ENCODE data around the gene THRSP.
"Not testable (repeated sequence)": the region's sequence is repeated elsewhere in the genome, so short reads cannot be mapped to it uniquely, and the experiment has no call there.

The THRSP gene, protein sequence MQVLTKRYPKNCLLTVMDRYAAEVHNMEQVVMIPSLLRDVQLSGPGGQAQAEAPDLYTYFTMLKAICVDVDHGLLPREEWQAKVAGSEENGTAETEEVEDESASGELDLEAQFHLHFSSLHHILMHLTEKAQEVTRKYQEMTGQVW

DNA sequence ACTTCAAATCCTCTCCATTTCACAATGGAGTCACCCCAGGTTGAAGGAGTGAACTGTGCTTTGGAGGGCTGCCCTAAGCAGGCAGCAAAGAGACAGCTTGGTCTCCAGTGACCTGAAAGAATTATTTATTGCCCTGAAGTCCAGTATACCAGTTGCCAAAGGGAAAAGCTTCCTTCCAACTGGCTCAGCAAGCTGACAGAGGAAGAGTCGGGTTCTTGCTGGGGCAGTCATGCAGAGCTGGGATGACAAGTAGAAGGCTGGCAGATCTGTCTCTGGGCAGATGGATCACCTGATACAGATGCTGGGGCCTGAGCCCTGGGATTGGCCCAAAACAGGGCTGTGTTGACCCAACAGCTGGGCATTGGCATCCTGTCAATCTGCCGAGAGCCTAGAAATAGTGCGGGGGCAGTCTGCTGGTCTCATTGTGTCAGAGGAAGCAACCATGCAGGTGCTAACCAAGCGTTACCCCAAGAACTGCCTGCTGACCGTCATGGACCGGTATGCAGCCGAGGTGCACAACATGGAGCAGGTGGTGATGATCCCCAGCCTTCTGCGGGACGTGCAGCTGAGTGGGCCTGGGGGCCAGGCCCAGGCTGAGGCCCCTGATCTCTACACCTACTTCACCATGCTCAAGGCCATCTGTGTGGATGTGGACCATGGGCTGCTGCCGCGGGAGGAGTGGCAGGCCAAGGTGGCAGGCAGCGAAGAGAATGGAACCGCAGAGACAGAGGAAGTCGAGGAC lies at the start of gene THRSP:
Gene THRSP, plus strand, starts transcription at position 422 of the 742 bp plus-strand sequence. Its CDS starts 21 bp downstream, at position 443.
- no peak for DNase-seq

DNA sequence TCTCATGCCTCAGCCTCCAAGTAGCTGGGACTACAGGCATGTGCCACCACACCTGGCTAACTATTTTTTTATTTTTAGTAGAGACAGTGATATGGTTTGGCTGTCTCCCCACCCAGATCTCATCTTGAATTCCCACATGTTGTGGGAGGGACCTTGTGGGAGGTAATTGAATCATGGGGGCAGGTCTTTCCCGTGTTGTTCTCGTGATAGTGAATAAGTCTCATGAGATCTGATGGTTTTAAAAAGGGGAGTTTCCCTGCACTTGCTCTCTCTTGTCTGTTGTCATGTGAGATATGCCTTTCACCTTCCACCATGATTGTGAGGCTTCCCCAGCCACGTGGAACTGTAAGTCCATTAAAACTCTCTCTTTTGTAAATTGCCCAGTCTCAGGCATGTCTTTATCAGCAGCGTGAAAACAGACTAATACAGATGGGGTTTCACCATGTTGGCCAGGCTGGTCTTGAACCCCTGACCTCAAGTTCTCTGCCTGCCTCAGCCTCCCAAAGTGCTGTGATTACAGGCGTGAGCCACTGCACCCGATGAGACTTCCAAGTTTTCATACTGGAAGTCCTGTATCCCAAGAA lies 48.6 kb upstream of the THRSP start:
- not testable (repeated sequence) for DNase-seq

DNA sequence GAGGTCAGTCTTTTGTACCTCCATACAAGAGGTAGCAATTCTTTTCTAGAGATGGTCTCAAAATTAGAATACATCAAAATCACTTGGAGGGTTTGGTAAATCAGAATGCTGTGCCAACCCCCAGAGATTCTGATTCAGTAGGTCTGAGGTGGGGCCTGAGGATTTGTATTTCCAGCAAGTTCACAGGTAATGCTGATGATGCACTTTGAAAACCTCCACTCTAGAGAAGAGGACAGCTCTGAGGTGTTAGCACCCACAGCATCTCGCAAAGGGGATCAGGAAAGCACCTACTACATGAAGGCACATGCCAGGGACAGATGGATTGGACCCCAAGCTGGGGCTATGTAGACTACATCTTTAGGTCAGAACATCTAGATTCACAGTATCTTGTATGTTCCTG lies 47.8 kb upstream of the THRSP start:
- no peak for DNase-seq

DNA sequence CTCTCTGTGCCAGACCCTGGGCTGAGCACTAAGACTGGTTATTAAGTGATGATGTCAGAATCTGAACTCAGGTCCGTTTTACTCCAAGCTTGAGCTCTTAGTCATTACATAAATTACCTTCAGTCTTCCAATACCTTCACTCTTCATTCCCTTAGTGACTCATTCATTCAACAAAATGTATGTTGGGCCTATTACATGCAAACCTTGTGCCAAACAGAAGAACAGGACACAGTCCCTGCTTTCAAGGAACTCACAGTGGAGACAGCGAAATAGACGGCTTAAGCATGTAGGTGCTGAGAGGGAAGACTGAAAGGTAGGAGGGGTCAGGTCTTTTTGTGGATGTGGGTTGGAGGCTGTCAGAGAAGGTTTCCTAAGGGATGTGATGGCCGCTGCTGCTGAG lies 43.9 kb upstream of the THRSP start:
- DNase-seq, result no peak

DNA sequence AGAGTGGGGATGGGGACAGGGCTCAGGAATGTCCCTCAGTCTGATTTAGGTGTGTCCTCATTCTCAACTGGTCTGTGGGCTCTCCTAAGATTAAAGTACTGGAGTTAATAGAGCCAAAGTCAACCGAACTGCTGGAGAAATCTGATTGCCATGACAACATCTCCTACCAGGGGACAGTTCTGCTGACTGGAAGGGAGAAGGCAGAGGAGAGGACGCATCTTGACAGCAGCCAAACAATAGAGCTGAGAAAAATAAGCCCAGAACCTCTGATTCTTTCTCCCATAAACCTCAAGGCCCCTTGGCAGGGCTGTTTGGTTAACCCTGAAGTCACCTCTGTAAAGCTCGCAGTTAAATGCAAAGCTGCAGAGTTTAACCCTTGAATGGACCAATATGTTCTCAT lies 43.4 kb upstream of the THRSP start:
- no peak for DNase-seq

DNA sequence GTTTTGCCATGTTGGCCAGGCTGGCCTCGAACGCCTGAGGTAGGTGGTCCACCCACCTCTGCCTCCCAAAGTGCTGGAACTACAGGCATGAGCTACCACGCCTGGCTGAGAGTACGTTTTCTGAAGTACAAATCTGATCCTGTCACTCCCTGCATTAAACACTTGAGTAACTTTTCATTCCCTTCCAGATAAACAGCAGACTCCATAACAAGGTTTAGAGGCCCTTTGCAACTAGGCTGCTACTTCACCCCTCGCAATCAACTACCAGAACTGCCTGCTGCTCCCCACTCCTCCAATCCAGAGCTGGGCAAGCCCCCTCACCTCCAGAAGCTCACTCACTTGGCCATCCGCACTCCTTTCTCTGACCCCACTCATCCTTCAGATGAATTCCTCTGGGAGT lies 42.0 kb upstream of the THRSP start:
- no peak for DNase-seq

DNA sequence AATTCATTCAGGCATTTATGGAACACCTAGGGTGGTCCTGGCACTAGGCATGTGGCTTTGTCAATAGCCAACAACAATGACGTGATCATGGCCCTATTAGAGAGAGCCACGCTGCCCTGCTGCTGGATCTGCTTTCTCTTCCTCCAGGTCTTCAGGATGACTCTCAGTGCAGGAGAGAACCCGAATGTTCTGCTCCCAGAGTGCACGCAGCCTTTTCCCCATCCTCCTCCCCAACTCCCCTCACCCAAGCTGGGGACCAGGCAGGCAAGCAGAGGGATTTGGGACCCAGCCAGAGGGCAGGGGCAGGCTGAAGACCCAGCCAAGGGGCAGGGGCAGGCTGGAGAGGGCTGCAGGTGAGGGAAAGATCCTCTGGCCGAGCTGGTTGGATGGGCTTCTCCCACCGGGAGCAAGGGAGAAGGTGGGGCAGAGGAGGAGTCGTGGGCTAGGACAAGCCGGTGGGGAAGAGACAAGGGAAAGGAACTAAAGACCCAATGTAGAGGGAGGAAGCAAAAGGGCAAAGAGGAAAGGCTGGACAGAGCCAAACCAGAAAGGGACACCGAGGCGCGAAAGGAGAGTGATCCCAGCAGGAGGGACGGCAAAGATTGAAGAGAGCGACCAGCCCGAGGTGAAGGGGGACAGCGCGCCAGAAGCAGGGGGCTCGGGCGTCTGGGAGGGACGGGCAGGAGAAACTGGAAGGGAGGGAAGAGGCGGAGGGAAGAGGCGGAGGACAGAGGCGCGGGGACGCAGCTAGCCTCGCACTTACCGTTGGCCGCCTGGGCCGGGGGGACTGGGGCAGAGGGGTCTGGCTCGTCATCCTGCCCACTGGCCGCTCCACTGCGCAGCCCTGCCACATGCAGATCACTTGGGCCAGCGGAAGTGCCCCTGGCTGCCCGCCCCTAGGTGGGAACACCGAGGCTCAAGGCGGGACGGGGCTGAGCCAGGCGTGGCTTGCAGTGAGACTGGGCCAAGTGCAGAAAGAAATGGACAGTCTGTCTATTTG lies 41.0 kb upstream of the THRSP start, which contains the start of gene KCTD14:
Gene KCTD14, minus strand, starts transcription at position 880 of the 1,000 bp plus-strand sequence. Its CDS starts 27 bp downstream, at position 853.
- no peak for DNase-seq

DNA sequence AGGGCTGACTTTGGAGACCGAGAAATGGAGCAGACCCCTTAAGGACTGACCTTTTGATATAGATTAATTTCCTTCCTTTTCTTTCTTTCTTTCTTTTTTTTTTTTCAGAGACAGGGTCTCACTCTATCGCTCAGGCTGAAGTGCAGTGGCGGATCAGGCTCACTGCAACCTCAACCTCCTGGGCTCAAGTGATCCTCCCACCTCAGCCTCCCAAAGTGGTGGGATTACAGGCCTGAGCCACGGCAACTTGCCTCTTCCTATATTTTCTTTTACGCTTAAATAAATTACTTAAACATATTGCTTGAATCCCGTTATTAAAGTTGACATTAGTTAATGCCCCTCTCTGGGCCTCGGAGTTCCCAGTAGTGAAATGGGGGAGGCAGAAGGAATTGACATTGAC lies 40.2 kb upstream of the THRSP start:
- no peak for DNase-seq

DNA sequence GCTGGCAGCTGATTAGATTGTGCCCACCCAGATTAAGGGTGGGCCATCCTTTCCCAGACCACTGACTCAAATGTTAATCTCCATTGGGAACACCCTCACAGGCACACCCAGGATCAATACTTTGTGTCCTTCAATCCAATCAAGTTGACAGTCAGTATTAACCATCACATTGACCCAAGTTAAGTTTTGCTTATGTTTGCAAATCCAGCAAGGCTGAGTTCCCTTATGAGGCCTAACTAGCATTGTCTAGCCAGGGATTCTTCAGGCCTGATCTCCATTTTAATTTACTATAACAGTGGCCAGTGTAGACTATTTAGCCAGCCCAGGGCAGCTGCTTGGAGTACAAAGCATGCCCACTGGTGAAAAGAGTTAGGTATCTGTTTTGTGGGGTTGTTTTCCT lies 38.3 kb upstream of the THRSP start:
- no peak for DNase-seq

DNA sequence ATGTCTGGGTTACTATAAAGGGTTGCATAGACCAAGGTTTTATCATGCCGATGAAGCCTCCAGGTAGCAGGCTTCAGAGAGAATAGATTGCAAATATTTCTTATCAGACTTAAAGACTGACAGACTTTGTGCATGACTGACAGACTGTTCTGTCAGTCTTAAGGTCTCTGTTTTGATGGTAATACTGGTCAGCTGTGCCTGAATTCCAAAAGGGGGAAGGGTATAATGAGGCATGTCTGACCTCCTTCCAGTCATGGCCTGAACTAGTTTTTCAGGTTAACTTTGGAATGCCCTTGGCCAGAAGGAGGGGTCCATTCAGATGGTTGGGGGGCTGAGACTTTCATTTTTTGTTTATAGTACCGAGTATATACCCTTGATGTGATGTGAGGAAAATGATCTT lies 35.9 kb upstream of the THRSP start:
- DNase-seq, result no peak

DNA sequence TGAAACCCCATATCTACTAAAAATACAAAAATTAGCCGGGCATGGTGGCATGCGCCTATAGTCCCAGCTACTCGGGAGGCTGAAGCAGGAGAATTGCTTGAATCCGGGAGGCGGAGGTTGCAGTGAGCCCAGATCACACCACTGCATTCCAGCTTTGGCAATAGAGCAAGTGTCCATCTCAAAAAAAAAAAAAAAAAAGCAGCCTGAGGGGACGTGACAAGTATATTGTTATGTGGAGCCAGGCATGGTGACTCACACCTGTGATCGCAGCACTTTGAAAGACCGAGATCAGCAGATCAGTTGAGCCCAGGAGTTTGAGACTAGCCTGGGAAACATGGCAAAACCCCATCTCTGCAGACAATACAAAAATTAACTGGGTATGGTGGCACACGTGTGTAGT lies 35.2 kb upstream of the THRSP start:
- not testable (repeated sequence) for DNase-seq

DNA sequence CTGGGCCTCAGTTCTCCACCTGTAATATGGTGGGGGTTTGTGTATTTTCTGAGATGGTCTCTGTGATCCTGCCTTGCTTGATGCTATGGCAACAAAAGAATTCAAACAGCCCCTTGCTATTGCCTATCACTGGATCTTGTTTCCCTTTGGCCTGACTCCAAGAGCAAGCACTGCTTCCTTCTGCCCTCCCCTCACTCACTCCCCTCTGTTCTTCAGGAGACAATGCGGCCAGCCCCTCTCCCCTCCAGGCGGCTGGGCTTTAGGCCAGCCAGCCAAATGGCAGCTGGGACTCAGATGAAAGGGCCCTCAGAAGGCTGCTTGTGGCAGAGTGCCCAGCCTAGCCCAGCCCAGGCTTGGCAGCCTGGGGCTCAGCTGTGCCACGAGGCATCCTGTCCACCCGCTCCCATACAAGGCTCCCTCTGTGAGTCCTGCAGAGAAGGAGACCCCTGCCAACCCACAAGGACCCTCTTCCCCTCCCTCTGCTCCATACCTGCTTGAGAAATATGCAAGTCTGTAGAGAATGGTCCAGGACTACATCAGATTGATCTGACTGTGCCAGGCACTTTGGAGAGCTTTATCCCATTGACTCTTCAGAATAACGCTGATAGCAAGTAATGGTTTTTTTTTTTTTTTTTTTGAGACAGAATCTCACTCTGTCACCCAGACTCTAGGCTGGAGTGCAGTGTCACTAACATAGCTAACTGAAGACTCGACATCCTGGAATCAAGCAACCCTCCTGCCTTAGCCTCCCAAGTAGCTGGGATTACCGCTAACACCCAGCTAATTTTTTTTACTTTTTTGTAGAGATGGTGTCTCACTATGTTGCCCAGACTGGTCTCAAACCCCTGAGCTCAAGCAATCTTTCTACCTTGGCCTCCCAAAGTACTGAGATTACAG lies 33.0 kb upstream of the THRSP start:
- no peak for DNase-seq

DNA sequence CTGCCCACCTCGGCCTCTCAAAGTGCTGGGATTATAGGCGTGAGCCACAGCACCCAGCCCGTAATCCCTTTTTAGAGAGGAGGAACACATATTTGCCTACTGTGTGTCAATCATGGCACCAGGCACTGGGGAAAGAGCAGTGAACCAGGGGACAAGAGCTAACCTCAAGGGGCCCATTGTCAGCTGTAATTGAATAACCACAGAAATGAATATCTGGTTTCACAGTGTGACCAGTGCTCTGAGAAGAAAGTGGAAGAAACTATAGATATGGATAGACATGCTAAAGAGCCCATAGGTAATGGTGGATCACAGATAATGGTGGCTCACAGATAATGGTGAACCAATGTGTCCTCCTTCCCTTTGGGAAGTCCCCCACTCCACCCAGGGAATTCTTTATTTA lies 32.0 kb upstream of the THRSP start:
- DNase-seq, result no peak

DNA sequence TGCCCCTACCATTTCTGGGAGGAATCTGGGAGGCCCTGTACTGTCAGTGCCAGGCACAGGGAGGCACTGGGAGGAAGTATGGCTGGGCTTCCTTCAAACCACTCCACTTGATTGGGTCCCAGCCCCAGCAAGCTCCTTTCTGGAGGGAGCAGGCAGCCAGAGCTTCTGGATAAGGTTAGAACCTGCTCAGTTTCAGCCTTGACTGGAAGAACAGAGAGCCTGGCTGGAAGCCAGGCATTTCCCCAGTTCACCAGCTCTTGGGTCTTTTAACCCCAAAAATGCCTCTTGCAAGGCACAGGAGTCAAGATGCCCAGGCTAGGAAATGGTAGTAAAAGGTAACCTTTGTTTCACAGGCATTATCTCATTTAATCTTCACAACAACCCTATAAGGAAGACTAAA lies 31.6 kb upstream of the THRSP start:
- no peak for DNase-seq

DNA sequence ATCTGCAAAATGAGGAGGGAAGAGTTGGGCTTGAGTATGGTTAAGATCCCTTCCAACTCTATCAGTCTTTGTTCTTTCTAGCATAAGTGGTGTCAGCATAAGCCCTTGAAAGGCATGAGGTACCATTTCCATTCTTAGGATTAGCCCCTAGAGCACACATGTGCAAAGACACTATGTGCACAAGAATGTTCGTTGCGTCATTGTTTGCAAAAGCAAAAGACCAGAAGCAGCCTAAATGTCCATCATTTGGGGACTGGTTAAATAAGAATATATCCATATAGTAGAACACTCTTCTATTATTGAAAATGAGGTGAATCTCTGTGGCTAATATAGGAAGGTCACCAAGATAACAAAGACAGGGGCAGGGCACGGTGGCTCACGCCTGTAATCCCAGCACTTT lies 30.6 kb upstream of the THRSP start:
- no peak for DNase-seq

DNA sequence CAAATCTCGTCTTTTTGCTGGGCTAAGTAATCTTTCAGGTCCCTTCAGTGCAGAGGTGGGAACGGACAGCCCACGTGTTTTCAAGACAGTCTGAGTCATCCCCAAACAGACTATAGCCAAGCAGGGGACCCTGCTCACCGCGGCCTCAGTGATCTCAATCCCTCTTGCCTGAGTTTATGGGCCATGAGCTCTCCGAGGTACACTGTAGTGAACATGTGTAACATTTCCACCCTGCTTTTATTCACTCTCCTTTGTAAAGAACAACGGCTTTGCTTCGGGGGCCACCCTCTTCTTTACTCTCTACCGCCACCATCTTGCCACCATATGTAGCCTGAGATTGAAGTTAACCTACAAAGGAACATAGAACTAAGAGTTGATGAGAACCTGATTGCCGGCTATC lies 29.0 kb upstream of the THRSP start:
- DNase-seq, result no peak

DNA sequence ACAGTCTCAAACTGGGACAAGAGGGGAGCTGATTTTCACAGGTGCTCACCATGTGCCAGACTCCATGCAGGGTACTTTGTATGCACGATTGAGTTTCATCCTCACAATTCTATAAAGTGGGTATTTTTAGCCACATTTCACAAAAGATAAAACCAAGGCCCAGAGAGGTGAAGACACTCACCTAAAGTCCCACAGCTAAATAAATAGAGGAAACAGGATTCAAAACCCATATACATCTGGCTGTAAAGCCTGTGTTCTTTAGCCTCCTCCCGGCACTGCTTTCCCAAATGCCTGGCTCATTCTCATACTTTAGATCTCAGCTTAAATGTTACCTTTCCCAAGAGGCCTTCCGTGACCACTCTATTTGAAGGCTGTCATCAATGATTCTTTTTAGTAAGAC lies 27.3 kb upstream of the THRSP start:
- DNase-seq, result no peak

DNA sequence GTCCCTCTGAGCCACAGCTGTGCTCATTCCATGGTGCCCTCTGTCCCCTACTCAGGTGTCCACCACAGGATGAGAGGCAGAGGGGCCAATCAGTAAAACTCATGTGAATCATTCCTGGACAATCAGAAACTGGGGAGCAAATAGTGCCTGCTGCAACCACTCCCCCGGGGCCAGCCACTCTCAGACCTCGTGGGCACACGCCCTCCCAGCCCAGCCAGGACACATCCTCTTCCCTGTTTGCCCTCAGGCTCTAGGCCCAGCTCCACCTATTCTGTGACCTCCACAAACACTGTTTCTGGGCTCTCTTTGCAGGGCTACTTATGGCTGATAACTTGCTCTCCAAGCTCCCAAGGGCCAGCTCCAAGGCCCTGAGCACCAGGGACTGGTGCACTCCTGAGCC lies 26.6 kb upstream of the THRSP start:
- DNase-seq, result no peak

DNA sequence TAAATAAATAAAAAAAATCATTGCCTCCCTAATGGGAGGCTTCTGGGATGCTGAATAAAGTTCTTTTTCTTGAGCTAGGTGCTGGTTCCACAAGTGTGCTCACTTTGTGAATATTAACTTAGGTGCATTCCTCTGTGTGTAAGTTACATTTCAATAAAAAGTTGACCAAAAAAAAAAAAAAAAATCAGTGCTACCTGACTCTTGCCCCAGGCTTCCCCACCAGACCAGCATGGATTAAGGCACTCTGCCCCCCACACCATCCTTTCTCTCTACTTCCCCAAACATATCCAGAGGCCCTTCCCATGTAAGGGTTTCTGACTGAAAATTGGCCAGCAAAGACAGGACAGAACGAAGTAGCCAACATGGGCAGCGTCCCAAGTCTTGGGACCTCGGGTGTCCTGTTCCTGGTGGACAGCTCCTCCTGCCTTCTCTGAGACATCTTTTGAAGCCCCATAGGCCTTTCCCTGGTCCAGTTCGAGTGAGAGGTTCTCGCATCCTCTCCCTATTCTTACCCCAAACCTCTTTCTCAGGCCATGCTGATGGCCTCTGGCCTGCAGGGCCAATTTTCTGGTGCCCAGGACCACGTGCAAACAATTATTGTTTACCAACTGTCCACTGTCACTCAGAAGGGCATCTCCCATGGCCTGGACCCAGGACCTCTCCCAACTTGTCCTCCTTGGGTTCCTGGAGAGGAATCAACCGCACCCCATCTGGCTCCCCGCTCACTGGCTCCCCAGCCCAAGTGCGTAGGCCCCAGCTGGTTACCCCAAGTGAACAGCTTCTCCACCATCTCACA lies 25.6 kb upstream of the THRSP start:
- DNase-seq, result no peak

DNA sequence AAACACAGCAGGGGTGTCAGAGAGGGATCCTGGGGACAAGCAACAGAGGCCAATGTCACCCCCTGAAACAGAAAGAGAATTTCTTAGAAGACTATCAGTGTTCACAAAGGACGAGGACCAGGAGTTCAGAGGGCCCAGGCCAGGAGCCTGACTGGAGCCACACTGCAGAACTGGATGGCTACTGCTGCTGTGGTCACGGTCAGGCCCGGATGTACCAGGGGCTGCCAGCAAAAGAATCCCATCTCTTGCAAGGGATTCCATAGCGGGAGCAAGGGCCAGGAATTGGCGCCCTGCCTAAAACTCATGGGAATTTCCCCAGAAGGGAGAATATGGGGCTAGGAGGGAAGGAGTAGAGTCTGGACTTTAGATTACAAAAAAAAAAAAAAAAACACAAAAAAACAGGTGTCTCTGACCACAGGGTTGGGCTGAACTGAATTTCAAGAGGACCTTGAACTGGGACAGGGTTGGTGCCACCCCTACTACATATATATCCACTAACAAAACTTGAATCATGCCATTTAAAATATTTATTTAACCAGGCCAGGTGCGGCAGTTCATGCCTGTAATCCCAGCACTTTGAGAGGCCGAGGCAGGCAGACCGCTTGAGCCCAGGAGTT lies 24.9 kb upstream of the THRSP start:
- DNase-seq, result no peak

Measured in CD4-positive, alpha-beta T cell treated with Interleukin-4 for 1 hour (primary cell).